Measurements from ENCODE around the gene NLRX1.
"Not testable (repeated sequence)": the region's sequence is repeated elsewhere in the genome, so short reads cannot be mapped to it uniquely, and the experiment has no call there.

NLRX1 gene

DNA sequence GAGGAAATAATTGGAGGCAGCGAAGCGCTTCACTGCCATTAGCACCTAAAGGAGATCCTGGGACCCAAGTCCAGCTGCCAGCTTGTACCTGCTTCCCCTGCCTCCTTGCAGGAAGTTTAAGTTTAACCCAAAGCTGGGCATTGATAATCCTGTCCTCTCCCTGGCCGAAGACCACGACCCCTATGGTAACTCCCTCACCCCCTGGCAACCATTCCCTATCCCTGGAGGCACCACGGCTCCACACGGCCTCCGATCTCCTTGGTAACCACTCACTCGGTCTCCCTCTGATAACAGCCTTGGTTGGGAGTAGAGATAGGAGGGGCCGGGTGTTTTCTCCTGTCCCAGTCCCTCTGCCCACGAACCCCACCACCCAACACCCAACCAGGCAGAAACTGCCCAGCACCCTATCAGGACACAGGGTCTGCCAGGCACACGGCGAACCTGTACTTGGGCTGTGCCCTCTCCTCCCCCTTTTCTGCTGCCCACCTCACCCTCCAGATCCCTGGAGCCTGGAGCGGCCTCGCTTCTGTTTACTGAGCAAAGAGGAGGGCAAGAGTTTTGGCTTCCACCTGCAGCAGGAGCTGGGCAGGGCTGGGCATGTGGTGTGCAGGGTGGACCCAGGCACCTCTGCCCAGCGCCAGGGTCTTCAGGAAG, 17.6 kb downstream of the NLRX1 start:
- no peak for DNase-seq

DNA sequence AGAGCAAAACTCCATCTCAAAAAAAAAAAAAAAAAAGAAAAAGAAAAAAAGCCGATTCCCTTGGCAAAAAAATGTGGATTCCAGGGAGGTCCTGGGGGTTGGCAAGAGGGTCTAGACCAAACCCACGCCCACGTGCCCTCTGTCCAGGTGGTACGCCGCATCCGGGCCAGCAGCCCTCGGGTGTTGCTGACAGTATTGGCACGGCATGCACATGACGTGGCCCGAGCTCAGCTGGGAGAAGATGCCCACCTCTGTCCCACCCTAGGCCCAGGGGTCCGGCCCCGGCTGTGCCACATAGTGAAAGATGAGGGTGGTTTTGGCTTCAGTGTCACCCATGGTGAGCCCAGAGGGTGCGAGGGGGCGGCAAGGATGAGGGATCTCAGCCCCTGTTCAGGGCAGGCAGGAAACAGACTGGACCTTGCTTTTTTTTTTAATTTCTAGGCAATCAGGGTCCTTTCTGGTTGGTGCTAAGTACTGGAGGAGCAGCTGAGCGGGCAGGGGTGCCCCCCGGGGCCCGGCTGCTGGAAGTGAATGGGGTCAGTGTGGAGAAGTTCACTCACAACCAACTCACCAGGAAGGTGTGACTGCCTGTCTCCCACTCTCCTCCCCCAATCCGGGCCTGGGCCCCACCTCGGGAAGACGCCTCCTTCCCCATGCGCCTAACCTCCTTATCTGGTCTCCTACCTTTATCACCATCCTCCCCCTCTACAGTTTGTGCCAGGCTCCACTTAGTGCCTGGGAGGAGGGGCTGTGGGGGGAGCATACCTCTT, 18.8 kb downstream of the NLRX1 start:
- DNase-seq, result no peak

DNA sequence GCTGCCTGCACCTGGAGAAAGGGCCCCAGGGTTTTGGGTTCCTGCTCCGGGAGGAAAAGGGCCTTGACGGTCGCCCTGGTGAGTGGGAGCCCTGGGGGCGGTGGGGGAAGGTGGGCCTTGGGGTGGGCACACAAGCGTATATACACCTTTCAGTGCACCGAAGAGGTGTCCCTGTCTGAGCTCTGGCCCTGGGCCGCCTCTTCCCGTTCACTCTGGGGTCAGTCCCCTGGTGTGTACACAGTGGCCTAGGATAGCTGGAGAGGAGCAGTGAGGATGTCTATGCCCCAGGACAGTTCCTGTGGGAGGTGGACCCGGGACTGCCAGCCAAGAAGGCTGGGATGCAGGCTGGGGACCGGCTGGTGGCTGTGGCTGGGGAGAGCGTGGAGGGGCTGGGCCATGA, 19.5 kb downstream of the NLRX1 start:
- DNase-seq, result no peak

DNA sequence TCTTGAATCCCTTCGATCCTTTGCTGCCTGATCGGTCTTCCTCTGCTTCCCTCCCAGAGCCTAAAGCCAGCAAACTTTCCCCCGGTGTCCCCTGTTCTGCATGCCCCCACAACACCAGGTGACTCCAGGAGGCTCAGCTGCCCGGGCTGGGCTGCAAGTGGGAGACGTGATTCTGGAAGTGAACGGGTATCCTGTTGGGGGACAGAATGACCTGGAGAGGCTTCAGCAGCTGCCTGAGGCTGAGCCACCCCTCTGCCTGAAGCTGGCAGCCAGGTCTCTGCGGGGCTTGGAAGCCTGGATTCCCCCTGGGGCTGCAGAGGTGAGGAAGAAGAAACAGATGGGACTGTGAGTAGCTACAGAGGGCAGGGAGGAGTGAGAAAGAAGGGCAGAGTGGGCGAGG, 20.4 kb downstream of the NLRX1 start:
- no peak for DNase-seq

DNA sequence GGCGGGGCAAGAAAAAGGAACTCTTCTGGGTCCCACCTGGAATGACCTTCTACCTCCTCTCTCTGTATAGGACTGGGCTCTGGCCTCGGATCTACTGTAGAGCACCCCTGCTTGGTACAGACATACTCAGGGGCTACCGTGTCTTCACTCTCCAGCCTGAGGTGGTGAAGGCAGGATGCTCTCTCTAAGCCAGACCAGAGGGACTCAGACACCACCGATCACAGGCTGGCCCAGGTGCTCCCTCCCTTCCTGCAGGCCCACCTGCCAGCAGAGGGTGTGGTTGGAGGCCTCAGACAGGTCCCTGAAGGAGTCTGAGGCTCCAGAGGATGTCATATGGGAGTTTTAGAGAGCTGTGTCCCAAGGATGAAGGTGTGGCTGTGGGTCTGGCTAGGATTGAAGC, 20.9 kb downstream of the NLRX1 start:
- DNase-seq, result no peak

DNA sequence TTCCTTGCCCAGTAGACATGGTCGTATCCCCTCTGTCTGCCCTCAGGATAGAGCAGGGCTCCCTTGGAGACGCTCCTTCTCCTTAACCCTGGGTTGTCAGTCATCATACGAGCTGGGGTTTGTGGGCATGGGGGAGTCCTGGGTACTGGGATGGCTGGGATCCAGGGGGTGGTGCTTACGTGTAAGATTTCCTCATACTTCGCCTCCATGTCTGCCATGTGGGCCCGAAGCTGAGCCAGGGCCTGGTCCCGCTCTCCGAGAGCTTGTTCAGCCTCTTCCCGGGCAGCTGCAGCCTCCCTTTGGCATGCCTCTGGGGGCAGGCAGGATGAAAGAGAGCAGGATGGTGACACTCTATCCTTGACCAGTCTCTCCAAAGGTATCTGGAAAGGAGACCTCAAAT, 22.0 kb downstream of the NLRX1 start:
- DNase-seq, result no peak

DNA sequence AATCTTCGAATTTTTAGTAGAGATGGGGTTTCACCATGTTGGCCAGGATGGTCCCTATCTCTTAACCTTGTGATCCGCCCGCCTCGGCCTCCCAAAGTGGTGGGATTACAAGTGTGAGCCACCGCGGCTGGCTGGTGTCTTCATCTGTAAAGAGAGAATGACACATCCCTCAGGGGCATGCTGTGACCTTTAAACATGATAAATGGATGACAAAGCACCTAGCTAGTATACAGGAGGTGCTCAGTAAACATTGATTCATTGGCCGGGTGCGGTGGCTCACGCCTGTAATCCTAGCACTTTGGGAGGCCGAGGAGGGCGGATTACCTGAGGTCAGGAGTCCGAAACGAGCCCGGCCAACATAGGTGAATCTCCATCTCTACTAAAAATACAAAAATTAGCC, 22.7 kb downstream of the NLRX1 start:
- DNase-seq, result not testable (repeated sequence)

DNA sequence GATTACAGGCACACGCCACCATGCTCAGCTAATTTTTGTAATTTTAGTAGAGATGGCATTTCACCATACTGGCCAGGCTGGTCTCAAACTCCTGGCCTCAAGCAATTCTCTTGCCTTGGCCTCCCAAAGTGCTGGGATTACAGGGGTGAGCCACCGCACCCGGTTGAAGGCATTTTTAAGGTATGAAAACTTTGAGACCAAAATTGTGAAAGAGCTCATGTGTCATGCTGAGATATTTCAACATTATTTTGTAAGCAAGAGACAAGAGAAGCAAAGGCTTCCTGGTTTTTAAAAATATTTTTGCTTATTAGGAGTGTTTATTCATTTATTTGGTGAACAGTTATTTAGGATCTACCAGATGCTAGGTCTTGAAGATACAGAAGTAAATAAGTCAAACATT, 23.6 kb downstream of the NLRX1 start:
- no peak for DNase-seq

DNA sequence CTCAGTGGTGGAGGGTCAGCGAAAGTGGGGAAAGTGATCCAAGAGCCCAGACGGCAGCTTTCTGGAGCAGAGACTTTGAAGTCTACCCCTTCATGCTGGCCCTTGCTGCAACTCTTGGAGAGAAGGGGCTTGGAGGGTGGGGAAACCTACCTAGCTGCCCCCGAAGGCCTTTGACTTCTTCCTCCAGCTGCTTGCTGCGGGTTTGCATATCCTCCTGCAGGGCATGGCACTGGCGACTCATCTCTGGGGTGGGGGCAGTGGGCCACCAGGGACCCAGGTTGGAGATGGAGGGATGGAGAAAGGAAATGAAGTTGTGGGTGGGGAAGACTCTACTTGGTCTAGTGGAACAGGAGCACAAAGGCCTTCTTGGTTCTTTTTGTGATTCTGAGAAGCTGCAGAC, 24.5 kb downstream of the NLRX1 start:
- no peak for DNase-seq

DNA sequence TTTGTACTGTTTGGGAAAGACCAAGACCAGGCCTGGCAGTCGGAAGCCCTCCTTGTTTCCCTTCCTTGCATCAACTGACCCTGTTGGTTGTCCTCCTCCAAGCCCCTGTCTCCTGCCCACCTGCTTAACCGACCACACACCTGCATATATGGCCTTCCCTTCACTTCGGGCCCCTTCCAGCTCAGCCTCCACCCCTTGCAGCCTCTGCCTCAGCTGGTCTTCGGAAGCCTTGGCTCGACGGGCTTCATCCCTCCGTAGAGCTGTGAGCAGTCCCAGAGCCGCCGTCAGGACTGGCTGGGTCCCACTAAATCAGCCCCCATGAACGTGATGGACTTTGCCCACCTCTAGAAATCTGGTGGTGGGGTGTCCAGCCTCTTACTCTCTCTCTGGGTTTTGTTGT, 25.1 kb downstream of the NLRX1 start:
- no peak for DNase-seq

DNA sequence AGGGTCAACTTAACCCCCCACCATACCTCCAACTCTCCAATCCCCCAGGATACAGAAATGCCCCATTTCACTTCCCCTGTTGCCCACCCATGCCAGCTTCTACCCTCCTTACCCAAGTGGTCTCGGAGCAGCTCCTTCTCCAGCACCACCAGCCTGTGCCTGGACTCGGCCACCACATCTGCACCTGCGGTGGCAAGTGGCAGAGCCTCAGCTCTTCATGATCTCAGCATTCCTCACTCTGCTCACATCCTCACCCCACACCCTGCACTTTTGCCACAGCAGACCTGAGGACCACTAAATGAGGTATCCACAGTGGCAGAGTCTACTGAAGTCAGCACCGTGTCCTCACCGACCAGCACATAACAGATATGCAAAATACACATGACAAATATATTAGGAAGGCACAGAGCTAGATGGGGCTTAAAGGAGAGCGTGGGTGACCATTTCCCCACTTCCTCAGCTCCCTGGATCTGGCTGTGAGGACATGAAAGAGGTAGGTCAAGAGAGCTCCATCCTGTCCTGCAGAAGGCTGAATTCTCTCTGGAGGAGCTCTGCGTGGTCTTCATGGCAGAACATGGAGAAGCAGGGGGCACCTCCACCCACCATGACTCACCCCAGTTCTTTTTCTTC, 26.4 kb downstream of the NLRX1 start:
- no peak for DNase-seq

DNA sequence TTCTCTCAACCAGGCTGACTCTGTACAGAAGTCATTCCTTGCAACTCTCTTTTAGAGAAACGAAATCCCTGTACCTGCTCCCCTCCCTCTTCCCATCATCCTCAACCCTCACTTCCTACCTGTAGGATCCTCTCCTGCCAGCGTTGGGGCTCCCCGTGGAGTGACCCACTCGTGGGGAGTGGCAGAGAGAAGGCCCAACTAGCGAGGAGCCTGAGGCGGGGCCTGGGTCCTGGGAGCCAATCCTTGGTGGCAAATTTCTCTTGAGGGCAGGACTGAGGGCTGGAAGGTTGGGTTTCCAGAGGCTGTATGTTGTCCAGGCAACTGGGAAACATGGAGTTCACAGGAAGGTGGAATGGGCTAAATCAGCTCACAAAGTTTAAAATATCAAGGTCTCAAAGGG, 27.2 kb downstream of the NLRX1 start:
- DNase-seq, result no peak

DNA sequence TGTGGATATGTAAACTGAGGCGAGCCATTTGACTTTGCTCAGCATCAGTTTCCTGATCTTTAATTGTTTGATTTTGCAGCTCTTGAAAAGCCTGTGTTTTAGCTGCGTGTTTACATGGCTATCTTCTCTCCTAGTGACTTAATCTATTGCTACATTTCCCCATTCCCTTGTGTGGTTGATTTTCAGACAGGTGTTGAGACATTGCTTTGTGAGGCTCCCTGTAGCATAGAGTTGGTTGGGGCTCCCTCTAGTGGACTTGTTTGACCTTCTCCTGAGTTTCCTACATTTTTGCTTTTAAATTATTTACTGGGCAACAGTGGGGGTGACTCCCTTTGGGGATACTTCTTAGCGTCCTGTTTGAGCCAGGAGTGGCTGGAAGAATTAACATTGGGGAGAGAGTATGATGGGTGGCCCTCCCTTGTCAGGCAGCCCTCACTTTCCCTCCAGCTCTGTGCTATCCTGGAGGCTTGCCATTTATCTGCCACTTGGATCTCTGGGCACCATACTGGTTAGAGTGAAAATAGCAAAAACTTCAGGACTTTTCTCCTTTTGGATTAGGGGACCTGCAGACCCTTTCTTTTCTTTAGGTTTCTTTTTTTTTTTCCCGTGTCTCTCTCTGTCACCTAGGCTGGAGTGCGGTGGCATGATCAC, 28.4 kb downstream of the NLRX1 start:
- peak; percentile 79 for DNase-seq

DNA sequence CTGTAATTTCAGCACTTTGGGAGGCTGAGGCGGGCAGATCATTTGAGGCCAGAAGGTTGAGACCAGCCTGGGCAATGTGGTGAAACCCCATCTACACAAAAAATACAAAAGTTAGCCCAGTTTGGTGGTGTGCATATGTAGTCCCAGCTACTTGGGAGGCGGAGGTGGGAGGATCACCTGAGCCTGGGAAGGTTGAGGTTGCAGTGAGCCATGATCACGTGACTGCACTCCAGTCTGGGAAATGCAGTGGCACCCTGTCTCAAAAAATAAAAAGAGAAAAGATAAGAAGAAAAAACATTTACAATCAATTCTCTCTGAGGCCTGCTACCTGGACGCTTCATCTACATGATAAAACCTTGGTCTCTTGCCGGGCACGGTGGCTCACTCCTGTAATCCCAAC, 30.4 kb downstream of the NLRX1 start:
- no peak for DNase-seq

DNA sequence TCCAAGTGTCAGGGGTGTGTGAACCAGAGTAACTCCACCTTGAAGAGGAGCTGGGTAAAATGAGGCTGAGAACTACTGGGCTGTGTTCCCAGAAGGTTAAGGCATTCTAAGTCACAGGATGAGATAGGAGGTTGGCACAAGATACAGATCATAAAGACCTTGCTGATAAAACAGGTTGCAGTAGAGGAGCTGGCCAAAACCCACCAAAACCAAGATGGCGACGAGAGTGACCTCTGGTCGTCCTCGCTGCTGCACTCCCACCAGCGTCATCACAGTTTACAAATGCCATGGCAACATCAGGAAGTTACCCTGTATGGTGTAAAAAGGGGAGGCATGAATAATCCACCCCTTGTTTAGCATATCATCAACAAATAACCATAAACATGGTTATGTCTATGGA, 32.7 kb downstream of the NLRX1 start:
- DNase-seq, result not testable (repeated sequence)

DNA sequence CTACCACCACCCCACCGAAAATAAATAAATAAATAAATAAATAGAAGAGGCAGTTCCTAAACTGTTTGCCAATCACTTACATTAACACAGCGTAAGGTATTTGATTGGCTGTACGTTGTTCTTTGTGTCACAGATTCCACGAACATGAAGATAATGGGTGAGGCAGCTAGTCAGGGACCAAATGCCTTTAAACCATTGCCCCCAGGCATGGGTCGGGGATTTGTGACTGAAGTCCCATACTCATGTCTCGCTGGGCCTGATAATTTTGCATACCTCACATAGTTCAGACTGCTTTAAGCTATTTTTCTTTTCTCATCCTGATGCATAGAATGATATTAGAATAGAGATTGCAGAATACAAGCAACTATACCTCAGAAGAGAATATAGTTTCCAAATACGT, 34.0 kb downstream of the NLRX1 start:
- DNase-seq, result no peak

DNA sequence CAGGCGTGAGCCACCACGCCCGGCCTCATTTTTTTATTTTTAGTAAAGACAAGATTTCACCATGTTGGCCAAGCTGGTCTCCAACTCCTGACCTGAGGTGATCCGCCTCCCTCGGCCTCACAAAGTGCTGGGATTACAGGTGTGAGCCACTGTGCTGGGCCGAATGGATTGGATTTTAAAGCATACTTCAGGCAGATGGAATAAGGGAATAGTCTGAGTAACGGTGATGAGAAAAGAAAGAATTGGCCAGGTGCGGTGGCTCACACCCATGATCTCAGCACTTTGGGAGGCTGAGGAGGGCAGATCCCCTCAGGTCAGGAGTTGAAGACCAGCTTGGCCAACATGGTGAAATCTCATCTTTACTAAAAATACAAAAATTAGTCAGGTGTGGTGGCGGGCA, 35.5 kb downstream of the NLRX1 start:
- DNase-seq, result peak; percentile 19

DNA sequence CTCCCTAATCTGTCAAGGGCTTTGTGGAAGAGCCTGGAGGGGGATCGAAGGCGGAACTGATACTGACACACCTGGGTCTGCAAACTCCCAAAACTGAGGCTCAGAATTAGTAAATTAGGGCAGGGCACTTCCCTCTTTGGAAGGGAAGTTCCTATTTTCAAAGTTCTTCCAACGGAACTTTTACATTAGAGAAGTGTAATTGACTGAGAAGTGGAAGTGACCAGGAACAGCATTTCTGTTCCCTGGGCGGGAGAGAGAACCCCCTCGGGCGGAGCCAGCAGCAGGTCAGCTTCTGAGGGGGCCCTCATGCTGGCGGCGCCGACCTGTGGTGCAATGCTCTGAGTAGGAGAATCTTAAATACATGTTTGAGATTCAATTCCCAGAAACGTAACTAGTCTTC, 36.6 kb downstream of the NLRX1 start:
- DNase-seq, result peak; percentile 61

DNA sequence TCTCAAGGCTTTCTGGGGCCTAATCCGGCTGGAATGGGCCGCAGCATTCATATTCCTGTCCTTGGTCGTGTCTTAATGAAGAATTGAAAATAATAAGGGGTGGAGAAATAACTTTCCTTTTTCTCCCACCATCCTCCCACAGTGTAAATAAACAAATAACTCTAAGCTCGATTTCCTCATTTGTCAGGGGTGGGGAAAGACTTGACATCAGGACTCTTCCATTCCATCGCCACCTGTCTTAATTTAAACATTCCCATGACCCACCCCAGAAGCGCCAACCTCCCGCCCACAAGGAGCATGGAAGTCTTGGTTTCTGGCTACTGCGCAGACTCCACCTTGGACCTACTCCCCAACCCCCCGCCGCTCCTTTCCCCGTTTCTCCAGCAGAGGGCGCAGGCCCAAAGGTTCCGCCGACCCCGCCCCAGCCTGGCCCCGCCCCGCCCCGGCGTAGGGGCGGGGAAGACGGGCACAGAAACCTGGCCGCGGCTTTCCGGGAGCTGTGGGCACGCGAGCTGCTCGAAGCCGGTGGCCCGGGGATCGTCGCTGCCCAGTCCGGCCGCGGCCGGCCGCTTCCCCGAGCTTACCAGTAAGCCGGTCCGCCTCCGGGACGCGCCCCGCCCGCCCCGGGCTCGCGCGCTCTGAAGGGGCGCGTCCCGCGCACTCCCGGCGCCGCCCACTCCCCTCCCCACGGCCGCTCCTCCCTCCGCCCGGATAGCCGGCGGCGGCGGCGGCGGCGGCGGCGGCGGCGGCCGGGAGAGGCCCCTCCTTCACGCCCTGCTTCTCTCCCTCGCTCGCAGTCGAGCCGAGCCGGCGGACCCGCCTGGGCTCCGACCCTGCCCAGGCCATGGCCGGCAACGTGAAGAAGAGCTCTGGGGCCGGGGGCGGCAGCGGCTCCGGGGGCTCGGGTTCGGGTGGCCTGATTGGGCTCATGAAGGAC, 37.3 kb downstream of the NLRX1 start, which contains the start of gene CBL:
Gene CBL (plus strand): TSS at position 766 of the 937 bp plus-strand sequence. CDS start 79 bp downstream, at position 845.
- peak; percentile 99 for DNase-seq

DNA sequence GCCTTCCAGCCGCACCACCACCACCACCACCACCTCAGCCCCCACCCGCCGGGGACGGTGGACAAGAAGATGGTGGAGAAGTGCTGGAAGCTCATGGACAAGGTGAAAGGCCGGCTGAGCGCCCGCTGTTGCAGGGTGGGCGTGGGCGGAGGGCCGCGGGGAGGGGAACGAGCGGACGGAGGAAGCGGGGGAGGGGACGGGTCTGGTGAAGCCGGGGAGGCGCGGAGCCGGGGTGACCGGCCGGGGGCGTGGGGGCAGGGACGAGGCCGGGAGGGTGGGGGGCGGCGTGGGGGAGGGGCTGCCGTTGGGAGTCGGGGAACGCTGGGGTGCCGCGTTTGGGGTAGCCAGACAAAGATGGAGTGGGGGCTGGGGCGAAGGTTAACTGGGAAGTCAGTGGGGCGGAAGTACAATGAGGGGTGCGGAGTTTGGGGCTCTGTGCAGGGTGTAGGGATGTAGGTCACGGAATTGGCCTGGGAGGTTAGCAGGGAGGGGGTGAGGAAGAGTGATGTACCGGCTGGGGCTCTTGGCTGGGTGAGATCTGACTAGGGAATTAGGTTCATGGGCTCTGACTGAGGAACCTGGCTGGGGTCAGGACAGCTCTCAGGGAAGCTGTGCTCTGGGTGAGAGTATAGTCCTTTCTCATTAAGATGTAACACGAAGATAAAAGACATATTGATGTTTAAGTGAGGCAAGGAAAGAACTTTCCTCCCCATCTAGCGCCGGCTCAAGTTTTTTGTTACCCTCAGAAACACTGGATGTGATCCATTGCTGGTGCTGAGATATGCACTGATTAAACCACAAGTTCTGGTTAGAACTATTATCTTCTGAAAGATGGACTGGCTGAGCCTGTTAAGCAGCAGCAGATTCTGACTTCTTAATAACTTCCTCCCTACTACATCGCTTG, 38.2 kb downstream of the NLRX1 start:
- DNase-seq, result peak; percentile 81

DNA sequence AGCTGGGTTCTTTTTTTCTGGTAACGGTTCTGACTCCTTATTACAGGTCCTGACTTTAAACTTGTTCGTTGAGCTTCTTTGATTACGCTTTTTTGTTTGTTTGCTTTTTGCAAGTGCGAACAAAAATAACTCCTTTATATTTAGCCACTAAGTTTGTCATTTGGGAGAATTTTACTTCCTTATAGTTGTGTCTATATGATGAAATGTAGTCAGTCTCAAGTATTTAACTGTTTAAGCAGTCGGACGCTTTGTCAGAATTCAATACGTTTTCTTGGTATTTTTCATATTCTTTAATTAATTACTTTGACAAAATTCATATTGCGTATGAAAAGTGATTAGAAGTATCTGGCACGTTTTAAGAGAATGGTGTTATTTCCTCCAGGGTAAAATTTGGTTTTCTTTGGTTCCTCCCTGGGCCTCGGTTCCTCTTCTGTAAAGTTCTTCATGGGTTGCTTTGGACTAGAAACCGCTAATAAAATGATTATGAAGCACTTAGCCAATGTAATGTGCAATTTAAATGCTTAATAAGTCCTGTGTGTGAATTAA, 39.0 kb downstream of the NLRX1 start:
- no peak for DNase-seq

All from activated effector memory CD4-positive, alpha-beta T cell treated with anti-CD3 and anti-CD28 coated beads, Interleukin-2, amount 50 U/mL, for 16 hours (primary cell).